BJ (cell line): ENCODE results near the gene TNFRSF1B. TPM values are rescaled to one million over a fixed set of nuclear protein-coding genes. Genes with fewer than 3 reads are reported as not detected.

ENCODE experiments used
- CTCF ChIA-PET: fragments of 350-600 bp; formaldehyde crosslinking; extraction: SDS; loops from one replicate; lab custom pipeline; 2021; ENCODE audit warnings: antibody characterized with exemption, inconsistent platforms; lab: Yijun Ruan, JAX
- POLR2A ChIA-PET: fragments of 300-600 bp; sonication (Branson Sonifier 250); formaldehyde crosslinking; extraction: SDS; loops from one replicate; lab custom pipeline; 2021; ENCODE audit warnings: antibody characterized with exemption; lab: Charles Lee
- DNase-seq: peaks from one replicate; pipeline ENCODE4 v3.0.0-alpha.2; 2011; ENCODE audit warnings: low read depth
- H3K27me3 ChIP-seq: 2 replicates; pipeline ENCODE4 v1.6.0; 2011; ENCODE audit warnings: low read length; ENCODE audit not compliant: control insufficient read depth, insufficient read depth
- H3K36me3 ChIP-seq: 2 replicates; pipeline ENCODE4 v1.5.1; 2011; ENCODE audit warnings: low read length; ENCODE audit not compliant: control insufficient read depth, insufficient read depth
- H3K4me3 ChIP-seq: 2 replicates; pipeline ENCODE4 v1.5.1; 2011; ENCODE audit warnings: low read depth, mild to moderate bottlenecking, control low read depth, low read length
- polyA plus RNA-seq: library from polyadenylated mRNA; depleted of rRNA; stranded (reverse); fragments of >200 nt; gene quantifications from 2 replicates; pipeline ENCODE4 v1.2.3, GENCODE V29; 2011
- TF ChIP-seq, protein P1 (sequence below): IDR thresholded peaks from 2 replicates; pipeline ENCODE4 v1.5.1; 2011; ENCODE audit warnings: low read depth, mild to moderate bottlenecking, control low read depth, inconsistent platforms, low read length, moderate library complexity; ENCODE audit not compliant: insufficient read depth

TNFRSF1B gene
- polyA plus RNA-seq, 1 experiment = 0.60 TPM

DNA sequence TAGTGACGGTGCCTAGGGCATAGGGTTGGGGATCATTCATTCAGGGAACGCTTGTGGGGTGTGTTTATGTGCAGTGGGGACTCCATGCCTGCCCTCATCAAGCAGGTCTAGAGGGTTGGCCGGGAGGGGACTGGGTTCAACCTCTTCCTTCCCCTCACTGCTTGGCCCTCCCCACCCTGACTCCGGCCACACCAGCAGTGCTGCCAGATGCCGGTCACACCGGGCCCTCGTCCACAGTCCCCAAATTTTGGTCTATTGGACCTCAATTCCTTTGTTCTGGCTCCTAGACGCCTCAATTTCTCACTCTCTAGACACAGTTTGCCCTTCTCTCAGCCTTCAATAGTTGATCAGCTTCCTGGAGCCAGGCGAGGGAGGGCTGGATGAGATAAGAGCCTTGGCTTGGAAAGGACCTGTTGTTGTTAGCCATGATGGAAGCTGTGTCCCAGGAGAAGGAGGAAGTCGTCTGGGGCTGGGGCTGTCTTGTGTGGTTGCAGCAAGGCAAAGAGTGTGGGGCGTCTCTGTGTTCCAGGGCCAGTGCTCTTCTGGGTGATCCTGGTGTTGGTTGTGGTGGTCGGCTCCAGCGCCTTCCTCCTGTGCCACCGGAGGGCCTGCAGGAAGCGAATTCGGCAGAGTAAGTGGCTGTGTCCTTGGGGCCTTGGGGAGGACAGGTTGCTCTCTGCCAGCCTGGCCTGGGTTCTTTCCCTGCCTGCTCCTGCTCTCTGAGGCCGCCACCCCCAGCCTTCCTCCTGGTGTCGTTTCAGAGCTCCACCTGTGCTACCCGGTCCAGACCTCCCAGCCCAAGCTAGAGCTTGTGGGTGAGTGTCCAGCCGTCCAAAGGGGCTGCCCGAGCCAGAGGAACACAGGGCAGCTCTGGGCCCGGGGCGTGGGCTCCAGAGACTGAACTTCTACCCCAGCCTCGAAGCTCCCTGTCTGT lies 41.1 kb upstream of the TNFRSF1B start:
- TF ChIP-seq, protein P1, sequence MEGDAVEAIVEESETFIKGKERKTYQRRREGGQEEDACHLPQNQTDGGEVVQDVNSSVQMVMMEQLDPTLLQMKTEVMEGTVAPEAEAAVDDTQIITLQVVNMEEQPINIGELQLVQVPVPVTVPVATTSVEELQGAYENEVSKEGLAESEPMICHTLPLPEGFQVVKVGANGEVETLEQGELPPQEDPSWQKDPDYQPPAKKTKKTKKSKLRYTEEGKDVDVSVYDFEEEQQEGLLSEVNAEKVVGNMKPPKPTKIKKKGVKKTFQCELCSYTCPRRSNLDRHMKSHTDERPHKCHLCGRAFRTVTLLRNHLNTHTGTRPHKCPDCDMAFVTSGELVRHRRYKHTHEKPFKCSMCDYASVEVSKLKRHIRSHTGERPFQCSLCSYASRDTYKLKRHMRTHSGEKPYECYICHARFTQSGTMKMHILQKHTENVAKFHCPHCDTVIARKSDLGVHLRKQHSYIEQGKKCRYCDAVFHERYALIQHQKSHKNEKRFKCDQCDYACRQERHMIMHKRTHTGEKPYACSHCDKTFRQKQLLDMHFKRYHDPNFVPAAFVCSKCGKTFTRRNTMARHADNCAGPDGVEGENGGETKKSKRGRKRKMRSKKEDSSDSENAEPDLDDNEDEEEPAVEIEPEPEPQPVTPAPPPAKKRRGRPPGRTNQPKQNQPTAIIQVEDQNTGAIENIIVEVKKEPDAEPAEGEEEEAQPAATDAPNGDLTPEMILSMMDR = no peak
- ChIA-PET CTCF (interaction anchor here (0.6 to 14.4 kb wide), 28 partner anchors 9 to 639 kb away, joined by 3 to 359 read pairs (median 6); partner anchors contain the start of genes TNFRSF1B and VPS13D), POLR2A (no interaction called here)
- no peak for DNase-seq
- H3K27me3 ChIP-seq = peaks cover 5% of the 10 kb centered on the region
- no peaks in the 10 kb centered on the region for H3K36me3 ChIP-seq
- no peak overlapping the region for H3K4me3 ChIP-seq

DNA sequence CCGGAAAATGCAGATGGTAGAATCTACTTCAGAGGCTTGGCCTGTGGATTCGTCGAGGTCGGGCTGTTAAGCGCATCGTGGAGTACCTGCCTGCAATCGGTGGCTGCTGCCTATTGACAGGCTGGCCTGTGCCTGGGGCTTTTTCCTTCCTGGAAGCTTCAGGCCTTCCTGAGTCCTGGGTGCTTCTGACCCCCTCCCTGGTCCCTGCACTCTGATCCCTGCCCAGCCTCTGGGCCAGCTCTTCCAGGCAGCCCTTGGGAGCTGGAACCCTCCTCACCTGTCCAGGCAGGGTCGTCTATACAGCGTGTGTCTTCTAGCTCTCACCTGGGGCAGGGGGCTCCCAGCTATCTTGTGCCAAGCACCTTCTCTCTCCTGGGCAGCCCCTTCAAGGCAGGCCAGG lies 40.0 kb upstream of the TNFRSF1B start:
- TF ChIP-seq, protein P1 = no peak
- CTCF ChIA-PET = interaction anchor here (1.3 to 14.4 kb wide), 4 partner anchors 55 to 150 kb away, joined by 3 to 359 read pairs (median 16); no protein-coding TSS in a partner anchor
- no peak overlapping the region for H3K4me3 ChIP-seq
- no peak for DNase-seq
- H3K36me3 ChIP-seq = no peaks in the 10 kb centered on the region
- POLR2A ChIA-PET = interaction anchor here (0.5 kb wide), 1 partner anchor 60 kb away, joined by 3 read pairs; no protein-coding TSS in a partner anchor
- H3K27me3 ChIP-seq = peaks cover 5% of the 10 kb centered on the region

DNA sequence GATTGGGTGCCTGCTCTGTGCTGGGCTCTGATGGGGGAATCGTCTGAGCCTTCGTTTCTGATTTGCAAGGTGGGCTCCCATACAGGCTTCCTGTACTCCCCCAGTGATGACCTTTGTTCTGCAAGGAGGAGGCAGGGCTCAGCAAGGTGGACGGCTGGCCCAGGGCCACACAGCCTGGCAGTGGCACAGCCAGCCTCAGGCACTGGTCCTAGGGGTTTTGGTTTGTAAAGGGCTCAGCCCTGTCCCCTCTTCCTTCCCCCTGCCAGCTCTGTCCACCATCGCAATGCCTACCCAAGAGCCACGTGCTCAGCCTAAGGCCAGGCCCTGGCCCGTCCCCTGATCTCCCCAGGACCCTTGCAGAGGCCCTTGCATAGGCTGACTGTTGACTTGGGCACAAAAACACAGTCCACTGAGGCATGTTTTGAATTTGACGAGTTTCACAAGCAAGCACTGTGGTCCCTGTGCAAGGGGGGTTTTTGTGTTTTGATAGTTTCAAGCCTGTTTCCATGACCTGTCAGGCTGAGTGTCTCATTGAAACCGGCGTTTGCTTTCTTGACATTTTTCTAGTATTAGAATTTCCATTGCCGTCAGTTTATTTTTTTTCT lies 39.5 kb upstream of the TNFRSF1B start:
- TF ChIP-seq, protein P1 = no peak
- POLR2A ChIA-PET = no interaction called here
- DNase-seq = no peak
- H3K27me3 ChIP-seq = peaks cover 5% of the 10 kb centered on the region
- CTCF ChIA-PET = interaction anchor here (1.3 to 14.4 kb wide), 3 partner anchors 77 to 150 kb away, joined by 4 to 359 read pairs (median 29); no protein-coding TSS in a partner anchor
- H3K4me3 ChIP-seq = no peak overlapping the region
- H3K36me3 ChIP-seq = no peaks in the 10 kb centered on the region

DNA sequence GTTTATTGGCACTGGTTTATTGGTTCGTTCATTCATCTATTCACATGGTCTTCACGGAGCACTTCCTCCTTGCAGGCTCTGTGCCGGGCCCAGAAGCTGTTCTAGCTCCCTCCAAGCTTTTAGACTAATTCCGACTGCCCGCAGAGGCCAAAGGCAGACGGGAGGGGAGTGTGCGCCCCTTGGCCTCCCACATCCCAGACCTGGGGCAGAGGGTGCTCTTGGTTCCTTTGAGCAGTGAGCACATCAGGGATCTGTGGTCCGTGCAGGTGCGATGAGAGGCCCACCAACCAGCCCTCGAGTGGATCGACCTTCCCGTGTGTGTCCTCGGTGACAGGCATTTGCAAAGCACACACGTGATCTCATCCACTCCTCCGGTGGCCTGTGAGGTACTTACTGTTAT lies 38.7 kb upstream of the TNFRSF1B start:
- Histone ChIP-seq H3K36me3 (no peaks in the 10 kb centered on the region), H3K27me3 (peaks cover 5% of the 10 kb centered on the region), H3K4me3 (no peak overlapping the region)
- ChIA-PET CTCF (interaction anchor here (14.4 kb wide), 1 partner anchor 76 kb away, joined by 359 read pairs; no protein-coding TSS in a partner anchor), POLR2A (no interaction called here)
- TF ChIP-seq, protein P1 = no peak
- DNase-seq = no peak

DNA sequence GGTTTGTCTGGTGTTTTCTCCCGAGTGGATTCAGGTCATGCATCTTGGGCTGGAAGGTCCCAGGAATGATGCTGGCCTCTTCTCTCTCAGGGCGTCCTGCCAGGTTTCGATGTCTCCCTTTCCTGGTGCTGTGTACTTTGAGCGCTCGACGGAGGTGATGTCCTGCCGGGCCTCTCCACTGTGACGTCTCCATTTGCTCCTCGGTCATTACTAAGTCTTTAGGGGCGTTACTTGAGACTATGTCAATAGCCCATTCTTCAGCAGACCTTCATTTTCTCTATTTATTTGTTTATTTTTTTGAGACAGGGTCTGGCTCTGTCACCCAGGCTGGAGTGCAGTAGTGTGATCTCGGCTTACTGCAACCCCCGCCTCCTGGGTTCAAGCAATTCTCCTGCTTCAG lies 37.2 kb upstream of the TNFRSF1B start:
- CTCF ChIA-PET = interaction anchor here (1.0 kb wide), 1 partner anchor 77 kb away, joined by 3 read pairs; no protein-coding TSS in a partner anchor
- POLR2A ChIA-PET = no interaction called here
- Histone ChIP-seq H3K36me3 (no peaks in the 10 kb centered on the region), H3K27me3 (peaks cover 3% of the 10 kb centered on the region), H3K4me3 (no peak overlapping the region)
- DNase-seq = no peak
- TF ChIP-seq, protein P1 = no peak
